Renal cortical epithelial cell (primary cell): ENCODE results near the gene SLC2A4RG. TPM values are rescaled to one million over a fixed set of nuclear protein-coding genes. Genes with fewer than 3 reads are reported as not detected.
"Not testable (repeated sequence)": the region's sequence is repeated elsewhere in the genome, so short reads cannot be mapped to it uniquely, and the experiment has no call there.

Source experiments
- DNase-seq: peaks from one replicate; pipeline ENCODE4 v3.0.0-alpha.2; 2011; ENCODE audit warnings: low read depth
- total RNA-seq: library from RNA; depleted of rRNA; stranded (reverse); fragments of >200 nt; gene quantifications from 2 replicates; pipeline ENCODE4 v1.2.3, GENCODE V29; 2014

The SLC2A4RG gene
- total RNA-seq, 1 donor from 2014 or later, result 31.5 TPM

DNA sequence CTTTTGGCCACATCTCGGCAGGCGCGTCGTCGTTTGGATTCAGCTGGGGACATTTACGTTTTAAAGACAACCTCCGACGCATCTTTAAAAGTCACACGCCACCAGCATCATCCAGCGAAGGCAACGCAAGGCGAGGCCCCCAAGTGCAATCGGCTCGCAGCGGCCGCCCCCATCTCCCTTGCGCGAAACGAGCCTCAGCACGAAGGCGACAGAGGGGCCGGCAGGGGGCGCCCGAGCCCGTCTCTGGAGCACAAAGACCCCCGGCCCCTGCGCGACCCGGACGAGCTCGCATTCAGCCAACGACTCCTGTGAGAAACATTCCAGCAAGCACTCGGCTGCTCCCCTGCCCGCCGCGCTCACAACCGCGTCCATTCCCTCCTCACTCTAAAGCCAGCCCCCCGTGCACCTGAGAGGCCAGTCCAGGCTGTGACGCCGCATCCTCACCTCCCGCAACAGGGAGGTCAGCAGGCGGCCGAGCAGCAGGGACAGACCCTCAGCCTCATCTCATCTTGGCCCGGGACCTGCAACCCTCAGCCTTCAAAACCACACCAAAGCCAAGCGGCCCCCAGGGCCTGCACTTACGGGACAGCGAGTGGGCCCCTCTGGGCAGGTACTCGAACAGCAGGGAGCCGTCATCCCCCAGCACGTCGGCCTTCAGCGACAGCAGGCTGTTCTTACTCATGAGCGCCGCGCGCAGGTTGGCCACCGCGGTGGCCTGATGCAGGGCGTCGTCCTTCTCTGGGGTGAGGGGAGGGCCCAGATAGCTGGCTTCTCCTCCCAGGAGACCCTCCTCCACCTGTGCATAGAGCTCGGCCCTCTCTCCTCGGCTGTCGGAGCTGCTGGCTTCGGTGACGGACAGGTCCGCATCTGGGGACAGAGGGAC is 35.8 kb downstream of the SLC2A4RG start:
- DNase-seq, result no peak

DNA sequence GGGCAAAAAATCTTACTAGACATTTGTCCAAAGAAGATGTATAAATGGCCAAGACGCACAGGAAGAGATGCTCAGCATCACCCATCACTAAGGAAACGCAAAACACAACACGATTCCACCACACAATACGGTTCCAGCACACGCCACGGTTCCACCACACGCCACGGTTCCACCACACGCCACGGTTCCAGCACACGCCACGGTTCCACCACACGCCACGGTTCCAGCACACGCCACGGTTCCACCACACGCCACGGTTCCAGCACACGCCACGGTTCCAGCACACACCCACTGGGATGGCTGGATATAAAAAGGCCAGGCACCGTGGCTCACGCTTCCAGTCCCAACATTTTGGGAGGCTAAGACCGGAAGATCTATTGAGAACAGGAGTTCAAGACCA is 37.3 kb downstream of the SLC2A4RG start:
- DNase-seq, result not testable (repeated sequence)

DNA sequence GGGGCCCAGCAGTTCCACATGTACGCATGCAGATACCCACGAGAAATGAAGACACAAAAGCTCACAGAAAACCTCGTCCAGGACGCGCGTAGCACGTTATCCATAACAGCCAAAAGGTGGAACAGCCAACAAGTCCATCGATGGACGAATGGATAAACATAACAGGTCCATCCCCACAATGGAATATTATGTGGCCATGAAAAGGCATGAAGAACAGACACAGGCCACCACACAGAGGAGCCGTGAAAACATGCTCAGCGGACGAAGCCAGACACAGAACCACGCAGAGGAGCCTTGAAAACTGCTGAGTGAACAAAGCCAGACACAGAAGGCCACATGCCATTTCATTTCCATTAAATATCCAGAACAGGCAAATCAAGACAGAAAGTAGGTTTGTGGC is 38.0 kb downstream of the SLC2A4RG start:
- DNase-seq, result no peak

DNA sequence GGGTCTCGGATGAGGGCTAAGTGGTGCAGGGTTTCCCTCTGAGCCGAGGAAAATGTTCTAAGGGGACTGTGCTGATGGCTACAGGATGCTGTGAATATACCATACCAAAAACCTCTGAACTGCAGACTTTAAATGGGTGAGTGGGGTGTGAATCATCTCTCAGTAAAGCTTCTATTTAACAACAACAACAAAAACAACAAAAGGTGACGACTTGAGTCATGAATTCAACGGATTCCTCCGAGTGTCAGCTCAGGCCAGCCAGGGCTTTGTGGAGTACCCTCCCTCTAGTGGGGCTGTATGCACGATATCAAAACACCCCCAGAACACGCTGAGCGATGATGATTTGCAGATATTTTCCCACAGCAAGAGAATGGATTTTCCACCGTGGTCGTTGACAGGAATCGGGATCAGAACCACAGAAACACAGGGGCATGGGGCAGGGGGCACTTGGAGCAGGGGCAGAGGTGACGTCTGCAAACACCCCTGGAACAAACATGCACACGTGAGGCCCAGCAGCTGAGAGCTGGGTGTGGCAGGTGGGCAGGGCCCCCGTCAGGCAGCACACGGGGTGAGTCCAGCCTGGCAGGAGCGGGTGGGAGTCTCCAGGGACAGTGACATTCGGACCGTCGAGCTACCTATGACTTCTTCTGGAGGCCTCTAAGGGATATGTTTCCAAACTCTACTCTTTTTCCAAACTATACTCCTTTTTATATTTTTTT is 38.6 kb downstream of the SLC2A4RG start:
- no peak for DNase-seq

DNA sequence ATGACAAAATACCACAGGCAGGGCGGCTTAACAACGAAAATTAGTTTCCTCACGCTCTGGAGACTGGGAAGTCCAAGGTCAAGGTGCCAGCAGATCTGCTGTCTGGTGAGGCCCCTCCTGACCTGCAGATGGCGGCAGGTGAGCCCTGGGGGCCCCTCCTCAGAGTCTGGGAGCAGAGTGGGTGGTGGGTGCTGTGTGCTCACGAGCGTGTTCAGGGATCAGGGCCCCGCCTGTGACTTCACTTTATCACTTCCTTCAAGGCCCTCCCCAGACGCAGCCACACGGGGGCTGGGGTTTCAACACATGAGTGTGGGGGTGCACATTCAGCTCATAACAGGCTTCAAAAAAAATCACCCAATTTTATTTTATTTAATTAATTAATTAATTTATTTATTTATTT is 39.3 kb downstream of the SLC2A4RG start:
- no peak for DNase-seq

DNA sequence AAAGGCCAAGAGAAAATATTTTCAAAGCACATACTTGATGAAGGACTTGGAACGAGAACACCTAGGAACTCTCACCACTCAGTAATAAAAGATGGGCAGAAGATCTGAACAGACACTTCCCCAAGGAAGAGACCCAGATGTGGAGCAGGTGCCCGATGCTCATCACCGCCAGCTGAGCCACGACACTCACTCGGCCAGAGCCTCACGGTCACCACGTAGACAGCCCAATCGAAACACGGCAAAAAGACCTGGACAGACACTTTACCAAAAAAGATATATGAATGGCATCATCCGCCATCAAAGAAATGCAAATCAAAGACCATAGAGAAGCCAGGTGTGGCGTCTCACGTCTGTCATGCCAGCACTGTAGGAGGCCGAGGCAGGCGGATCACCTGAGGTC is 41.6 kb downstream of the SLC2A4RG start:
- DNase-seq, result no peak

DNA sequence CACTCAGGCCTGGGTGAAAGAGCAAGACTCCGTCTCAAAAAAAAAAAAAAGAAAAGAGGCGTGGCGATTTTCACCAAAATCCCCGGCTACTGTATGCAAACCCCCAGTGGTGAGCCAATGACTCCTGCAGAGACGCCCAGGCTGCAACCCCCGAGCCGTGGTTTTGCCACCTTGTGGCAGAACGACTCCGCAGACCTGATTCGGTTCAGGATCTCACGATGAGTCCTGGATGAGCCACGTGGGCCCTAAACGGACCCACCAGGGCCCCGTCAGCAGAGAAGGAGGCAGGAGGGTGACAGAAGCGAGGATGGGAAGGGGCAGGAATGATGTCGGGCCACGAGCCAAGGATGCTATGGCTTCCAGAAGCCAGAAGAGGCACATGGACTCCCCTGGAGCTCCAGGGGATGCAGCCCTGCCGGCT is 42.5 kb downstream of the SLC2A4RG start:
- DNase-seq, result no peak

DNA sequence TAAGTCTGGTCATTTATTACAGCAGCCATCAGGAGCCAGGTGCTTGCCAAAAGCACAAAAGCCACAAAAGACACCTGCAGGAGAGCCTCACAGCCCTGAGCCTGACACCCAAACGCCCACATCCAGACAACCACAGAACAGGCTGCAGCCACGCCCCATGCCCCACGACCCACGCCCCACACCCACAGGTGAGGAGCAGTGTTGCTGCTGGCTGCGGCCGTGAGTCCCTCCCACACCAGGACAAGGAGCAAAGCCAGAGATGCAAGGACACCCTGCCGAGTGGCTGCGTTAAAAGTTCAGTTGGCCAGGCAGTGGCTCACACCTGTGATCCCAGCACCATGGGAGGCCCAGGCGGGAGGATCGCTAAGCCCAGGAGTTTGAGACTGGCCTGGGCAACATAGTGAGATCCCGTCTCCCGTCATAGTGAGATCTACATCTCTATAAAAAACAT is 43.0 kb downstream of the SLC2A4RG start:
- no peak for DNase-seq

DNA sequence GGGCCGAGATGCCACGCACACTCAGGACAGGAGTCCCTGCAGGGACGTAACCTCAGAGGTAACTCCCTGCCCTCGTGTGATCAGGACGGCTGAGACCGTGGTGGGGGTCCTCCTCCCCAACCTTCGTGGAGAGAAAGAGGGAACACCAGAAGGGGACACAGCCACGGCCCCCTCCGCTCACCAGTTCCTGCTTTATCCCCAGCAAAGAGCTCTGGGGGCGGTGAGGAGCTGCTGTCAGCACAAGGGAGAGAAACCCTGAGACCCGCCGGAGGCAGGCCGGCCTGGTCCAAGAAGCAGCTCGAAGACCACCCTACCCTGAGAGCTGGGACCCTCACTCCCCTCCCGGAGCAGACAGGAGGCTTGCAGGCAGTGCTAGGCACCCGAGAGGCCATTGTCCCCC is 44.4 kb downstream of the SLC2A4RG start:
- no peak for DNase-seq

DNA sequence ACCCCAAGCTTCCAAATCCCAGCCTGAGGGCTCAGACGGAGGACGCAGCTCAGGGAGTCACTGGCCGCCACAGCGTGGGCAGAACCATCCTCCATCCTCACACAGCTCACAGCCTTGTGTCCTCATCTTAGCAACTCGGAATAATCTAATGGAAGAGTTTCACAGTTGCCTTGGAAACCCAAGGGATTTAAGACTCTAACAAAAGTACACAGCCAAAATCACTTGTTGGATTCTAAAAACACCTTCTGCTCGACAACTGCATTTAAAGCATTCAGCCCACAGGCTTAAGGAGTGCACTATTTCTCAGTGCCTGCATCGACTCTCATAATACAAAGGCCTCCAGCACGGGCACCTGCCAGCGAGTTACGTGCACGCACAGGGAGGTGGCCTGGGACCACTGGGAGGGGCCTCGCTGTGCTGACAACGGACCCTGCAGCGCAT is 46.1 kb downstream of the SLC2A4RG start:
- no peak for DNase-seq

DNA sequence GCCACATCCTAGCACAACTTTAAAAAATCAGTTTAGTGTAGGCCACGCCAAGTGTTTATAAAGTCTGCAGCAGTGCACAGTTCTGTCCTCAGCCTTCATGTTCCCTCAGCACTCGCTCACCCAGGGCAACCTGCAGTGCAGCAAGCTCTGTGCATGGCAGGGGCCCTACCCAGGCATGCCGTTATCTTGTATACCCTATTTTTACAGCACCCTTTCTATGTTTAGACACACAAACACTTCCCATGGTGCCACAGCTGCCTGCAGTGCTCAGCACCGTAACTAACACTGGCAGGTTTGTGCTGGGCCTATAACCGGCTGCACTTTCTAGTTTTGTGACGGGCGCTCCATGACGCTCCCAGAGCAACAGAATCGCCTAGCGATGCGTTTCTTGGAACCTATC is 47.7 kb downstream of the SLC2A4RG start:
- no peak for DNase-seq

DNA sequence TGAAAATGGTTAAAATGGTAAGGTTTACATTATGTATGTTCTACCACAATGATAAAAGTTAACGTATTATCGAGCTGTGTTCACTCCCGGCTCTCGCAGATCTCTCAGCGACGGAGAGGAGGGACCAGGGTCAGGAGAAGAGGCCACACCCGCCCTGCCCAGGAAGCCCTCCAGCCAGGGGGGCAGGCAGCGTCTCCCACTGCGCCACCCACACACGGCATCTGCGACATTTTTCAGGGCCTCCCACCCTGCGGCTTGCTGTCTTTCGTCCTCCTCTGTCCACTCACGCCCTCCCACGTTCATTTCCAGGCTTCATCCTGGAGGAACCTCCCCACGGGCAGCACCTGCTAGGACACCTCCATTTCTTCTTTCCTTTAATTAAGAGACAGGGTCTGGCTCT is 48.2 kb downstream of the SLC2A4RG start:
- no peak for DNase-seq

DNA sequence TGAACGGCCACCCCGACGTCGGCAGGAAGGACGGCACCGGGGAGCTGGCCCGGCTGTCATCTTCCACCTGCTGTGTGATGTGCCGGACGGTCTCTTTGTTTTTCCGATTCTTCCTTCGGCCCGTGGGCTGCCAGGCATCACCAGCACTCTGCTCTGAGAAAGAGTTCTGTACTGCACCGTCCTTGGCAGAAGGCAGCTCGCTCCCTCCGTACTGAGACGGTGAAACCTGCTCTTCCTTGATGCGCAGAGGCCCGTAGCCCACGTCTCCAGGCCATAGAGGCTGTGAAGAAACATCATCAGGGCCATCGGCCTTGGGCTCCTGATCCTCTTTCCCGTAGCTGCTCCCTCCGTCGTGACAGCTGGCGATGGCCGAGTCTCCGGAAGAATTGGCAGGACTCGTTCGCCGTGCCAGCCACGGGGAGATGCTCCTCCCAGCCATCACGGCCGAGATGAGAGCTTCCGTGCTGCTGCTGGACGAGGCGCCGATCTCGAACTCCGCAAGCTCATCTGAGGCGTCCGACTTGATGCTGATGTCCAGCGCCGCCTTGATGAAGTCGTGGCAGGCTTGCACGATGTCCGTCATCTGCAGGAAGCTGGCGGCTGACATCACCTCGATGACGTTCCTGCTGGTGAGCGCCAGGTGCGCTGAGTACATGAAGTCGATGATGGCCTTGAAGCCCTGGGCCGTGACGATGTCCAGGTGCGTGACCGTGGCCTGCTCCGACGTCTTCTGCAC is 50.4 kb downstream of the SLC2A4RG start:
- no peak for DNase-seq

DNA sequence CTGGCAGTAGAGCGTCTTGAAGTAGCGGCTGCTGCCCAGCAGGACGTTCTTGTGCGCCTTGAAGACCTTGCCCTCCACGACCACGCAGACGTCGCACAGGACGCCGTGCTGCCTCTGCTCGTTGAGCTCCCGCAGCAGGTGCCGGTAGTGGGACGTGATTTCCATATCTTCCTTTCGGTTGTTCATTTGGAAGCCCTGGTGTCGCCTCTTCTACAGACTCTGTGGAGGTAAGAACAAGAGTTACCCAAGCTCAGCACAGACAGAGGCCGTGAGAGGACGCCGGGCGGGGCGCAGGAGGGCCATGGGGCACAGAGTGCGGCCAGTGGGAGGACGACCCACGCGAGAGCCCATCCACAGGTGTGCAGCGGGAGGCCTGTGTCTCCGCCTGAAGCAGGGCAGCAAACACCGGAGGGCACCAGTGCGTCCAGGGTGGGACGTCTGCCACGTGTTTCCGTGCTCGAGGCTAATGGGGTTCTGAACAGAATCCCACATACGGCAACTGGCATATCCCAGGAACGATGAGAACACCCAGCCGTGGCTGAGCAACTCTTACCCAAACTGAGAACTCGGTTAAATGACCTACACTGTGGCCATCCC is 51.1 kb downstream of the SLC2A4RG start:
- no peak for DNase-seq

DNA sequence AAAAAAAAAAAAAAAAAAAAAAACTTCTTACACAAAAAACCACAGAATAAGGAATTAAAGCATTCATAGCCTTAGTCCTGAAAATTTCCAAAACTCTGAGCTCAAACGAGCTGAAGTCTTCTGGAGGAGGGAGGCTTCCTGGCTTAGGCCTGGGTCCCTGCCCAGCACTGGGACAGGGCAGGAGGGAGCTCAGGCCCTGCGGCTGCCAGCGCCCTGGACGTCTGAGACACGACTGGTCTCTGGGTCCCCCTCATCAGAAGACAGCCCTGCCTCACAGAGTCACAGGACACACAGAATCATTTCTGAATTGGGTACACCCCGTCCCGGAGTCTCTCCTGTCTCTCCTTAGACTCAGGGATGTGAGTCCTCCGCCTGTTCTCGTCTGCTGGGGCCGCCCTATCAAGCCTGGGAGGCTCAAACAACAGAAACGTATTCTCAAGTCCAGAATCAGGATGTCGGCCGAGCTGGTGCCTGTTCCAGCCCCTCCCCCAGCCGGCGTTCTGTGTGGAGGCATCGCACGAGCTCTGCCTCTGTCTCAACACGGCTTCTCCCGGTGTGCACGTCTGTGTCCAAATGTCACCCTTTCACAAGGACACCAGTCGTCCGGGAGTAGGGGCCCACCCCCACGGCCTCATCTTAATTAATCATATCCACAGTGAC is 52.1 kb downstream of the SLC2A4RG start:
- DNase-seq, result no peak

DNA sequence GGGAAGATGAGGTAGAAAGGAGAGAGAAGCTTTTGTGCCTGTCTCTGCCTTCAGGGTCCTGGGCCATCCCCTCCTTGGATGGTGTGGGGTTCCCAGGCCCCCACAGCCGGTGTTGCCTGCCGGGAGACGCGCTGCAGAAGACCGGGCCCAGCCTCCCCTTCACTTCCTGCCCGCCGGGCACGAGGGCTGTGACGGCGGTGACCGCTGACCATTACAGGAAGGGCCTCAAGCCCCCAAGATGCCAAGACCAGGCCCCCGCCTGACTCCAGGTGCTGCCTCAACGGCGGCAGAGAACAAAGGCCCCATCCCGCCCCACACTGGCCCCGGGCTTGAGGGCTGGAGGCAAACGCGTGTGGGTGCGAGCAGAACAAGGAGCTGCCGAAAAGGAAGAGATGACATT is 53.3 kb downstream of the SLC2A4RG start:
- no peak for DNase-seq

Other genes with a start within 250 kb of the SLC2A4RG start
- 4.5 and 29.3 TPM in 2 replicates for gene EEF1A2, start 240.7 kb upstream of the SLC2A4RG start, total RNA-seq
- gene PPDPF, start 219.0 kb upstream of the SLC2A4RG start, total RNA-seq, result 7.3 and 49.8 TPM in 2 replicates
- gene PTK6, start 202.4 kb upstream of the SLC2A4RG start, total RNA-seq, result 0.05 and 0.17 TPM in 2 replicates
- gene SRMS, start 192.0 kb upstream of the SLC2A4RG start, total RNA-seq, result not detected in 2 replicates
- gene FNDC11, start 185.6 kb upstream of the SLC2A4RG start, total RNA-seq, result 0.69 and 0.85 TPM in 2 replicates
- 55.4 and 67.4 TPM in 2 replicates for gene HELZ2, start 165.5 kb upstream of the SLC2A4RG start, total RNA-seq
- 12.9 and 17.2 TPM in 2 replicates for gene GMEB2, start 112.7 kb upstream of the SLC2A4RG start, total RNA-seq
- 17.9 and 30.9 TPM in 2 replicates for gene STMN3, start 86.4 kb upstream of the SLC2A4RG start, total RNA-seq
- 5.6 and 8.0 TPM in 2 replicates for gene RTEL1, start 81.5 kb upstream of the SLC2A4RG start, total RNA-seq
- 10.8 and 191 TPM in 2 replicates for gene TNFRSF6B, start 43.1 kb upstream of the SLC2A4RG start, total RNA-seq
- 30.0 and 59.2 TPM in 2 replicates for gene ARFRP1, start 31.8 kb upstream of the SLC2A4RG start, total RNA-seq
- gene ZGPAT, start 31.7 kb upstream of the SLC2A4RG start, total RNA-seq, result 25.7 and 30.6 TPM in 2 replicates
- gene LIME1, start 3.1 kb upstream of the SLC2A4RG start, total RNA-seq, result 3.5 and 4.3 TPM in 2 replicates
- gene ZBTB46, start 91.5 kb downstream of the SLC2A4RG start, total RNA-seq, result 3.5 and 5.4 TPM in 2 replicates
- not detected in 2 replicates for gene ABHD16B, start 121.7 kb downstream of the SLC2A4RG start, total RNA-seq
- 154 and 158 TPM in 2 replicates for gene TPD52L2, start 125.5 kb downstream of the SLC2A4RG start, total RNA-seq
- gene DNAJC5, start 155.3 kb downstream of the SLC2A4RG start, total RNA-seq, result 82.6 and 91.0 TPM in 2 replicates
- 20.3 and 27.8 TPM in 2 replicates for gene UCKL1, start 216.6 kb downstream of the SLC2A4RG start, total RNA-seq
- gene ZNF512B, start 230.2 kb downstream of the SLC2A4RG start, total RNA-seq, result 5.0 and 13.0 TPM in 2 replicates
- gene SAMD10, start 239.9 kb downstream of the SLC2A4RG start, total RNA-seq, result 1.4 and 5.4 TPM in 2 replicates
- 66.0 and 94.5 TPM in 2 replicates for gene PRPF6, start 241.4 kb downstream of the SLC2A4RG start, total RNA-seq